ENCODE data around the gene ZFHX3. TPM values are rescaled to one million over a fixed set of nuclear protein-coding genes. Genes with fewer than 3 reads are reported as not detected.

Gene ZFHX3
- total RNA-seq, 1 donor from 2014 or later: 1.2 TPM

- no peaks in the 10 kb centered on the region for H3K27me3 Mint-ChIP-seq (ENCODE audit: low read depth)
Observed at GRCh38 chr16:73025151-73025855, 22.6 kb downstream of the ZFHX3 start.

GRCh38 chr16:73024571-73025105, 23.3 kb downstream of the ZFHX3 start:
- intact Hi-C loops (cut with micrococcal nuclease): no loop called here
- Mint-ChIP-seq H3K4me1 (ENCODE audit: low read depth) (no peaks in the 10 kb centered on the region), H3K27me3 (ENCODE audit: low read depth) (no peaks in the 10 kb centered on the region), H3K27ac (no peak overlapping the region), H3K9me3 (no peaks in the 10 kb centered on the region), H3K4me3 (ENCODE audit: low read depth) (no peak overlapping the region), H3K36me3 (ENCODE audit: low read depth) (no peaks in the 10 kb centered on the region)
- DNase-seq (ENCODE audit: low spot score): no peak

More at GRCh38 chr16:73025151-73025855, 22.6 kb downstream of the ZFHX3 start:
- H3K27ac Mint-ChIP-seq: no peak overlapping the region
- no peak overlapping the region for H3K4me3 Mint-ChIP-seq (ENCODE audit: low read depth)
- no peaks in the 10 kb centered on the region for H3K9me3 Mint-ChIP-seq
- H3K36me3 Mint-ChIP-seq (ENCODE audit: low read depth): no peaks in the 10 kb centered on the region
- intact Hi-C loops (cut with micrococcal nuclease): no loop called here
- DNase-seq (ENCODE audit: low spot score): no peak
- no peaks in the 10 kb centered on the region for H3K4me1 Mint-ChIP-seq (ENCODE audit: low read depth)

- Mint-ChIP-seq H3K9me3 (no peaks in the 10 kb centered on the region), H3K4me3 (ENCODE audit: low read depth) (no peak overlapping the region), H3K27ac (no peak overlapping the region), H3K27me3 (ENCODE audit: low read depth) (no peaks in the 10 kb centered on the region), H3K36me3 (ENCODE audit: low read depth) (no peaks in the 10 kb centered on the region), H3K4me1 (ENCODE audit: low read depth) (no peaks in the 10 kb centered on the region)
- no peak for DNase-seq (ENCODE audit: low spot score)
- intact Hi-C loops (cut with micrococcal nuclease): no loop called here
Observed at GRCh38 chr16:73023752-73024570, 24.0 kb downstream of the ZFHX3 start.

- no peak for DNase-seq (ENCODE audit: low spot score)
- Mint-ChIP-seq H3K27me3 (ENCODE audit: low read depth) (no peaks in the 10 kb centered on the region), H3K36me3 (ENCODE audit: low read depth) (no peaks in the 10 kb centered on the region), H3K9me3 (no peaks in the 10 kb centered on the region), H3K27ac (no peak overlapping the region), H3K4me3 (ENCODE audit: low read depth) (no peak overlapping the region), H3K4me1 (ENCODE audit: low read depth) (no peaks in the 10 kb centered on the region)
- intact Hi-C loops (cut with micrococcal nuclease): no loop called here
Observed at GRCh38 chr16:73023320-73023719, 24.6 kb downstream of the ZFHX3 start.

- H3K4me3 Mint-ChIP-seq (ENCODE audit: low read depth): no peak overlapping the region
- H3K27ac Mint-ChIP-seq: no peak overlapping the region
- H3K4me1 Mint-ChIP-seq (ENCODE audit: low read depth): no peaks in the 10 kb centered on the region
- intact Hi-C loops (cut with micrococcal nuclease): no loop called here
- H3K9me3 Mint-ChIP-seq: no peaks in the 10 kb centered on the region
- DNase-seq (ENCODE audit: low spot score): no peak
- H3K27me3 Mint-ChIP-seq (ENCODE audit: low read depth): no peaks in the 10 kb centered on the region
- H3K36me3 Mint-ChIP-seq (ENCODE audit: low read depth): no peaks in the 10 kb centered on the region
Observed at GRCh38 chr16:73022534-73022933, 25.4 kb downstream of the ZFHX3 start.

- Mint-ChIP-seq H3K4me3 (ENCODE audit: low read depth) (no peak overlapping the region), H3K27ac (no peak overlapping the region), H3K9me3 (no peaks in the 10 kb centered on the region), H3K36me3 (ENCODE audit: low read depth) (no peaks in the 10 kb centered on the region), H3K27me3 (ENCODE audit: low read depth) (no peaks in the 10 kb centered on the region), H3K4me1 (ENCODE audit: low read depth) (no peaks in the 10 kb centered on the region)
- intact Hi-C loops (cut with micrococcal nuclease): no loop called here
- no peak for DNase-seq (ENCODE audit: low spot score)
Observed at GRCh38 chr16:73021866-73022495, 25.9 kb downstream of the ZFHX3 start.

- Mint-ChIP-seq H3K27me3 (ENCODE audit: low read depth) (no peaks in the 10 kb centered on the region), H3K4me3 (ENCODE audit: low read depth) (no peak overlapping the region), H3K4me1 (ENCODE audit: low read depth) (no peaks in the 10 kb centered on the region), H3K36me3 (ENCODE audit: low read depth) (no peaks in the 10 kb centered on the region), H3K9me3 (no peaks in the 10 kb centered on the region), H3K27ac (no peak overlapping the region)
- DNase-seq (ENCODE audit: low spot score): no peak
- intact Hi-C loops (cut with micrococcal nuclease): no loop called here
Observed at GRCh38 chr16:73020409-73020884, 27.5 kb downstream of the ZFHX3 start.

- no peaks in the 10 kb centered on the region for H3K4me1 Mint-ChIP-seq (ENCODE audit: low read depth)
- no peaks in the 10 kb centered on the region for H3K27me3 Mint-ChIP-seq (ENCODE audit: low read depth)
- H3K27ac Mint-ChIP-seq: no peak overlapping the region
- H3K4me3 Mint-ChIP-seq (ENCODE audit: low read depth): no peak overlapping the region
- H3K36me3 Mint-ChIP-seq (ENCODE audit: low read depth): no peaks in the 10 kb centered on the region
- H3K9me3 Mint-ChIP-seq: no peaks in the 10 kb centered on the region
- intact Hi-C loops (cut with micrococcal nuclease): no loop called here
- DNase-seq (ENCODE audit: low spot score): no peak
Observed at GRCh38 chr16:73019457-73020362, 28.2 kb downstream of the ZFHX3 start.

- no peak for DNase-seq (ENCODE audit: low spot score)
- Mint-ChIP-seq H3K27ac (no peak overlapping the region), H3K27me3 (ENCODE audit: low read depth) (no peaks in the 10 kb centered on the region), H3K9me3 (no peaks in the 10 kb centered on the region), H3K36me3 (ENCODE audit: low read depth) (no peaks in the 10 kb centered on the region), H3K4me1 (ENCODE audit: low read depth) (no peaks in the 10 kb centered on the region), H3K4me3 (ENCODE audit: low read depth) (no peak overlapping the region)
- intact Hi-C loops (cut with micrococcal nuclease): no loop called here
Observed at GRCh38 chr16:73018821-73019456, 29.0 kb downstream of the ZFHX3 start.

- H3K27me3 Mint-ChIP-seq (ENCODE audit: low read depth): no peaks in the 10 kb centered on the region
- no peak overlapping the region for H3K4me3 Mint-ChIP-seq (ENCODE audit: low read depth)
- H3K36me3 Mint-ChIP-seq (ENCODE audit: low read depth): no peaks in the 10 kb centered on the region
- DNase-seq (ENCODE audit: low spot score): no peak
- no peaks in the 10 kb centered on the region for H3K4me1 Mint-ChIP-seq (ENCODE audit: low read depth)
- intact Hi-C loops (cut with micrococcal nuclease): no loop called here
- H3K27ac Mint-ChIP-seq: no peak overlapping the region
- no peaks in the 10 kb centered on the region for H3K9me3 Mint-ChIP-seq
Observed at GRCh38 chr16:73017321-73017720, 30.6 kb downstream of the ZFHX3 start.

GRCh38 chr16:73016488-73016830, 31.5 kb downstream of the ZFHX3 start:
- DNase-seq (ENCODE audit: low spot score): no peak
- no peaks in the 10 kb centered on the region for H3K36me3 Mint-ChIP-seq (ENCODE audit: low read depth)
- no peaks in the 10 kb centered on the region for H3K27me3 Mint-ChIP-seq (ENCODE audit: low read depth)
- H3K4me1 Mint-ChIP-seq (ENCODE audit: low read depth): no peaks in the 10 kb centered on the region
- H3K9me3 Mint-ChIP-seq: no peaks in the 10 kb centered on the region
- intact Hi-C loops (cut with micrococcal nuclease): no loop called here
- H3K4me3 Mint-ChIP-seq (ENCODE audit: low read depth): no peak overlapping the region
- H3K27ac Mint-ChIP-seq: no peak overlapping the region

Measured in activated T-helper 2 cell treated with anti-CD3 and anti-CD28 coated beads, Interferon-gamma antibody, Interleukin-2, Interleukin-4, amounts not matched to agents 10 μg/mL and 5 μg/mL and 100 μg/mL, durations not matched to agents 14 hours and 24 hours and 36 hours (primary cell).